ENCODE results near the gene ARID3A.
"Not testable (repeated sequence)": the region's sequence is repeated elsewhere in the genome, so short reads cannot be mapped to it uniquely, and the experiment has no call there.

The ARID3A gene

DNA sequence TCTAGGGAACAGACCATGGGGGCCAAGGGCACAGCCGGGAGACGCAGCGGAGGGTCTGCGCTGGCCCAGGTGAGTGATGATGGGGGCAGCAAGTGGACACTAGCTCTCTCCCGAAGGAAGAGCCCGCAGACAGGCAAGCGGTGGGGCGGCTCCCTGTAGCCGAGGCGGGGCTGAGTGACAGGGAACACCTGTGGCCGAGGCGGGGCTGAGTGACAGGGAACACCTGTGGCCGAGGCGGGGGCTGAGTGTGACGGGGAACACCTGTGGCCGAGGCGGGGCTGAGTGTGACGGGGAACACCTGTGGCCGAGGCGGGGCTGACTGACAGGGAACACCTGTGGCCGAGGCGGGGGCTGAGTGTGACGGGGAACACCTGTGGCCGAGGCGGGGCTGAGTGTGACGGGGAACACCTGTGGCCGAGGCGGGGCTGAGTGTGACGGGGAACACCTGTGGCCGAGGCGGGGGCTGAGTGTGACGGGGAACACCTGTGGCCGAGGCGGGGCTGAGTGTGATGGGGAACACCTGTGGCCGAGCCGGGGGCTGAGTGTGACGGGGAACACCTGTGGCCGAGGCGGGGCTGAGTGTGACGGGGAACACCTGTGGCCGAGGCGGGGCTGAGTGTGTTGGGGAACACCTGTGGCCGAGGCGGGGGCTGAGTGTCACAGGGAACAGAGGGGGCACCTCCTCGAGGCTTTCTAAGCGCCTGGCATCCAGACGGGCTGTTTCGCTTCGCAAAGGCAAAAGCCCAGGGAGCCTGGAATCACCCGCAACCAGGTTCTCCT is 34.2 kb upstream of the ARID3A start:
- not testable (repeated sequence) for DNase-seq

DNA sequence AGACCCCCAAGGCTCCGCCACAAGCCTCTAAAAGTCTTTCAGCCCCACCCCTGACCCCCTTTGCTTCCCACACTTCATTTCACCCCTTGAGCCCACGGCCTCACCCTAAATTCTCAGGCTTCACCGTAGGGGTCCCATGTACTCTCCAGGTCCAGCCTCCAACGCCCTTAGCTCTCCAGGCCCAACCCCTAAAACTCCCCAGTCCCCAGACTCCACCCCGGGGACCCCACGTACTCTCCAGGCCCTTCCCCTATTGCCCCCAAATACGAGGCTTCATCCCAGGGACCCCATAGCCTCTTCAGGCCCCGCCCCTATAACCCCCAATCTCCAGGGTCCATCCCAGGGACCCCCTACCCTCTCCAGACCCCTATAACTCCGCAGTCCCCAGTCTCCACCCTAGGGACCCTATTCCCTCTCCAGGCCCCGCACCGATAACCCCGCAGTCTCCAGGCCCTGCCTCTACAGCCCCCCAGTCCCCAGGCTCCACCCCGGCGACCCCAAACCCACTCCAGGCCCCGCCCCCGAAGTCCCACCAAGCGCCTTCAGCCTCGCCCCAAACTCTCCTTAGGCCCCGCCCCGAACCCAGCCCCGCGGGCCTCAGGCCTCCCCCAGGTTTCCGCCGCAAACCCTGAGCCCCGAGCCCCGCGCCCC is 33.5 kb upstream of the ARID3A start:
- no peak for DNase-seq

DNA sequence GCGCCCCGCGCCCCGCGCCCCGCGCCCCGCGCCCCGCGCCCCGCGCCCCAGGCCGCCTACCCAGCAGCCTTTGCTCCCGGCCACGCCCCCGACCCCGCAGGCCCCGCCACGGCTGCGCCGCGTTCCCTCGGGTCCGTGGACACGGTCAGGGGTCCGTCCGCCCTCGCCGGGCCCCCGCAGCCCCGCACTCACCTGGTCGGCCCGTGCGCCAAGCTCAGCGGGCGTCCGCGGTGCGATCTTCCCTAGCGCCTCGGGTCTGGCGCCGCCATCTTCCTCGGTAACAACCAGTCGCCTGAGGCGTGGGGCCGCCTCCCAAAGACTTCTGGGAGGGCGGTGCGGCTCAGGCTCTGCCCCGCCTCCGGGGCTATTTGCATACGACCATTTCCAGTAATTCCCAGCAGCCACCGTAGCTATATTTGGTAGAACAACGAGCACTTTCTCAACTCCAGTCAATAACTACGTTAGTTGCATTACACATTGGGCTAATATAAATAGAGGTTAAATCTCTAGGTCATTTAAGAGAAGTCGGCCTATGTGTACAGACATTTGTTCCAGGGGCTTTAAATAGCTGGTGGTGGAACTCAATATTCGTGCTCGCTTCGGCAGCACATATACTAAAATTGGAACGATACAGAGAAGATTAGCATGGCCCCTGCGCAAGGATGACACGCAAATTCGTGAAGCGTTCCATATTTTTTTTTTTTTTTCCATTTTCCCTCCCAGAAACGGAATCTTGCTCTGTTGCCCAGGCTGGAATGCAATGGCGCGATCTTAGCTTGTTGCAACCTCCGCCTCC is 32.7 kb upstream of the ARID3A start, which contains the start of the genes MED16 and RNU6-9:
Gene MED16, minus strand, starts transcription at position 294 of the 796 bp plus-strand sequence. CDS start 2,056 bp downstream, outside the sequence.
Gene RNU6-9, plus strand, starts transcription at position 591 of the 796 bp plus-strand sequence.
- DNase-seq = peak; percentile 78 to 94

DNA sequence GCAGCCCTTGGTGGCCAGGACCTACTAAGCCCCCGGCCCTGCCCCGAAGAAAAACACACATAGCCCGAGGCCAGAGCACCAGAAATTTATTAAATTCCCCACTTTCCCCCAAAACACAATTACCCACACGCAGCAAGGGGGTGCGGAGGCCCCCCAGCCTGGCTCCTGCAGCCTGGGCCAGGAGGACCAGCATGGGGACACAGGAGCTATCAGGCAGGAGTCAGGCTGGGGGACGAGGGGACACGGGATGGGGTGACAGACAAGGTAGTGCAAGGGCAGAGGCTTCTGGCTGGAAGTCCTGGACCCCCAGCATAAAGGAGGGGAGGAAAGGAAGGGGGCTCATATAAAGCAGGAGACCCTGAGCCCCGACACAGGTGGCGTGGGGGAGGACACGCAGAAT is 29.4 kb upstream of the ARID3A start:
- DNase-seq = no peak

DNA sequence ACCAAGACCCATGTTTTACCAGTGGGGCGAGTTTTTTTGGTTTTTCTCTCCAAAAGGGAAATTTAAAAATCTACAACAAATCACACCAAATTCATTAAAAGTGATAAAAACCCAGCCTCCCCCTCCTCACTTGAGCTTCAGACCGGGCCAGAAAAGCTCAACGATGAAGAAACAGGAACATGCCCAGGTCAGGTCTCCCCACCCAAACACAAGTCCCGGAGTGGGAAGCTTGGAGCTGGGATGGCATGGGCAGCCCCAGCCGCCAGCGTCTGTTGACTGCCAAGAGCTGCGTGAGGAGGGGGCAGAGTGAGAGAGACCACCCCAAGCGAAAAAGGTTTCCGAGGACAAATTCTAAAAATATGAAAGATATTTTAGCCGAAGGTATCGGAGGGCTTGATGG is 28.8 kb upstream of the ARID3A start:
- no peak for DNase-seq

DNA sequence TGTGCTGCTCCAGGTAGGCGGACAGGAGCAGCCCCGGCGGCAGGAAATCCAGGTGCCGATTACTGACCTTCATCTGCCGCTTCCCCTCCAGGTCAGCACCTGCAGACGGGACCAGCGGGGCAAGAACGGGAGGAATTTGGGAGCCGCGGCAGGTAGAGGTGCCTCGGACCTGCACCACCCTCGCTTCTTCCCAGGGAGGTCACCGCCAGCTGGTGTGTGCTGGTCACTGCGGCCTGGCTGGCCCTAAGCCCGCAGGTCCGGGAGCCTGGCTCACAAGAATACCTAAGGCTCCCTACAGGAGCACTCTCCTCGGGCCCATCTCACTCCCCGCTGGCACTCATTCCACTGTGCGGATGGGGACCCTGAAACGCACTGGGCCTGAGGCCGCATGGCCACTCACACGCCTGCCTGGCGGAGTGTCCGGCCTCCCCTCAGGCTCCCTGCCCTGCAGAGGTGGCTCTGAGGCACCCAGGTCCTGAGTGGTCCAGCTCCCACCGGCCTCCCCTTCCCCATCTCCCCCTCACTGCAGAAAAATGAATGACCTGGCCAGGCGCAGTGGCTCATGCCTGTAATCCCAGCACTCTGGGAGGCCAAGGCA is 28.3 kb upstream of the ARID3A start:
- no peak for DNase-seq

DNA sequence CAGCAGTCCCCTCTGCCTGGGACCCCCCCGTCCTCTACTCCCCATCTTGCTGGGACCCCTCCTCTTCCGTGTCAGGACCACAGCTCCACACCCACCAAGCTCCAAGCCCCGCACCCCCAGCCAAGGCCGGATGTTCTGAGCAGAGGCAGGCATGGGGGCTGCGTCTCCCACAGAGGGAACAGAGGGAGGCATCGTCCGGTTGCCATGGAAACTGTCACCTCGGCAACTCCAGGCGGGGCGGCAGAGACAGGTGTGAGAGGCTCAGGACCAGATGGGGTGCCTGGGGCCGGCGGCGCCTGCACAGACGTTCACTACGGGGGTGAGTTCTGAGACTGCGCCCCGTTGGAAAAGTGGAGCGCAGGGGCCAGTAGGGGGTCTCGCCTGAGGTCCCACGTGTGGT is 27.2 kb upstream of the ARID3A start:
- DNase-seq = no peak

DNA sequence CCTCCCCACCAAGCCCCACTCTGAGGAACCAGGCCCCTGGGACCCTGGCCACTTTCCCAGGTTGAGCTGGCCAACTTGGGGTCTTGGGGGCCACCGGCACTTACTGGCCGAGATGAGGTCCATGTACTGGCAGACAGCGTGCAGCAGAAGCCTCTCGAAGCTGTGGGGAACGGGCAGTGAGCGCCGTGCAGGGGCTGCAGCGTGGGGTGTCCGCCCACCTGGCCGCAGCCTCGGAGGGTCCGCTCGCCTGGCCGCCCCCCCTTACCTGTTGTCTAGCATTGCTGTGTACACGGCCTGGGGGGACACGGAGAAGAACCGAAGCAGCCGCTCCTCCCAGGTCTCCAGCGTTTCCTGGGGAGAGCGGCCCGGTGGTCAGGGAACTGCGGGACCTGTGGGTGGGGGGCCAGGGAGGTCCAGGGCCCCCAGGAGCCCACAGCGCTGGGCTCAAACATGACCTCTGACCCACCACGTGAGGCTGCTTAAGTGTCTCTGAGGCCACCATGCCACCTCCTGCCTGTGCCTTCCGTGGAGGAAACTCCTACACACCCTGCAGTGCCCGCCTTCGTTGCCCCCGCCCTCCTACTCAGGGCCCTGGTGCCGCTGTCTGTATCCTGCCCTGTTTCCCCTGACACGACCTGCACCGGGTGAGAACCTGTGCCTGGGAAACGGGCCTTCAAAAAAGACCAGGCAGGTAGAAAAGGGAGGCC is 26.3 kb upstream of the ARID3A start:
- no peak for DNase-seq

DNA sequence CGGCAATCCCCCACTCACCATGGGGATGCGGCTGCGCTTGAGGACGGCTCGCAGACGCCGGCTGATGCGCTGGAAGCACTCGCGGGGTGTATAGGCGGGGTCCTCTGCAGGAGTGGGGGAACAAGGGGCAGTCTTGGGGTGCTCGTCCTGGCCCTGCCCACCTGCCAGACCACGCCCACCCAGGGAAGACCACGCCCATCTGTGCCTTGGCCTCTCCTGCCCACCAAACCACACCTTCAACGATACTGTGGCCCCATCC is 25.9 kb upstream of the ARID3A start:
- DNase-seq = no peak

DNA sequence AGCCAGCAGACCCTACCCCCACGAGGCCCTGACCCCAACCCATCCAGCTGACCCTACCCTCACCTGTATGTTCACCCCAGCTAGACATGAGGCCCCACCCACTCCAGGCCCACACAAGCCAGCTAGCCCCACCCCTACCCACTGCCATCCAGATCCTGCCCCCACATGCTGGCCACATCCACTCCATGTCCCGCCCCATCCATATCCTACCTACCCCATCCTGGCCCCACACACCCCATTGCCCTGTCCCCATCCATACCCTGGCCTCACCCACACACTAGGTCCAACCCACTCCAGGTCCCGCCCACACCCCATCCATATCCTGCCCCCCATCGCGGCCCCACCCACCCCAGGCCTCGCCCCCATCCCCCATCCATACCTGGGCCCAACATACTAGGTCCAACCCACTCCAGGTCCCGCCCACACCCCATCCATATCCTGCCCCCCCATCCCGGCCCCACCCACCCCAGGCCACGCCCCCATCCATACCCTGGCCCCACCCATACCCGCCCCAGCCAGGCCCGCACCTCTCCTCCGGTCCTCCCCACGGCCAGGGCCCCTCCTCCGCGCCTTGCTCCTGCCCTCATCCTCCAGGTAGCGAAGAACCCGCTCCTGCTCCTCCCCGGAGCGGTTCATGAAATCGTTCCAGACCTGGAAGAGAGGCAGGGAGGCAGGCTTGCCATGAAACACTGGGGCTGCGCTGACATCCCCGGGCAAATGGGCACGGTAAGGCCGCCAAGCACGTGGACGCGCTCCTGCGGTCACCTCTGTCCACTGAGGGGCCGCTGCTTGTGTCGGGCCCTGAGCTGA is 25.3 kb upstream of the ARID3A start:
- DNase-seq = no peak

DNA sequence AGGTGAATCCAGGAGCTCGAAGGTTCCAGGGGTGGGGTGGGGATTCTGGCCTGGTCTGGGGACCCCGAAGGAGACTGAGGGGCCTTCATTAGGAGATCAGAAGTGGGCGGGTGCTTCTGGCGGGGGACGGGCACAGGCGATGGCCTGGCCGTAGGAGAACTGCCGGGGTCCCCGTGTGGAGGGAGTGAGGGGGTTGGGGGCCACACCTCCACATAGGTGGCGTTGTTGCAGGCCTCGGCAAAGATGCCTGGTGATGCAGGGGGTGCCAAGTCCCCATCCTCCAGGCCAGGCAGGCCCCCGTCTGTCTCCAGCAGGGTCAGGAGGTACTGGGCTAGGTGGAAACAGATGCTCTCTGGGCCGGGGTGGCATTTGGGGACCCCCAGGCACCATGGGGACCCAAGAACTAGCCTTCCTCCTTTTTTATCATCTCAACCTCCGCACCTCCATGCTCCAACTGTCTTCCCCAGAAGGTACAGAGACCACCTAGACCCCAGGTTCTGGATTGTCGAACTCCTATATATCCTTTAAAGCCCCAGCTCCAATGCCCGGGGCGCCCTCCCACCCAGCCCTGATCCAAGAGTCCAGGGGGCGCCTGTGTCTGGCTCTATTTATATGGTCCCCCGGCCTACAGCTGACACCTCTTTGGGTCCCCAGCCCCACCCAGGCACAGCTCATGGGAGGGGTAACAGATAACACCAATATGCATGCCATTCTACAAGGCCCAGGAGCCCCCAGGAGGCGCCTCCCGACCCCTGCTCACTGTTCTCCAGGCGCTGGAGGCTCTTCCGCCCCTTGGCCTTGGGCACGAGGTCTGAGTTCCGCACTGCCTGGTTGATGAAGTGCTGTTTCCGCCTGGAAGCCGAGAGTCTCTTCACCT is 24.4 kb upstream of the ARID3A start:
- no peak for DNase-seq

DNA sequence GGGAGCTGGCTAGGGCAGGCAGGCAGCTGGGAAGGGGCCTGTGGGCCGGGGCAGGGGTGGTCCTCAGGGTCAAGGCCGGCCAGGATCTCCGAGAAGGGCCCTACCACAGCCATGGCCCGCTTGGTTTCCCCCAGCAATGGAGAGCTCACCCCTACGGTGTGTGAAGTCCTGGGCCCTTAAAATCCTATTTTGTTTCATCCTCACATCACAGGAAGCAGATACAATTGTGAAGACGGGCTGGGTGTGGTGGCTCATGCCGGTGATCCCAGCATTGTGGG is 23.8 kb upstream of the ARID3A start:
- DNase-seq = no peak

DNA sequence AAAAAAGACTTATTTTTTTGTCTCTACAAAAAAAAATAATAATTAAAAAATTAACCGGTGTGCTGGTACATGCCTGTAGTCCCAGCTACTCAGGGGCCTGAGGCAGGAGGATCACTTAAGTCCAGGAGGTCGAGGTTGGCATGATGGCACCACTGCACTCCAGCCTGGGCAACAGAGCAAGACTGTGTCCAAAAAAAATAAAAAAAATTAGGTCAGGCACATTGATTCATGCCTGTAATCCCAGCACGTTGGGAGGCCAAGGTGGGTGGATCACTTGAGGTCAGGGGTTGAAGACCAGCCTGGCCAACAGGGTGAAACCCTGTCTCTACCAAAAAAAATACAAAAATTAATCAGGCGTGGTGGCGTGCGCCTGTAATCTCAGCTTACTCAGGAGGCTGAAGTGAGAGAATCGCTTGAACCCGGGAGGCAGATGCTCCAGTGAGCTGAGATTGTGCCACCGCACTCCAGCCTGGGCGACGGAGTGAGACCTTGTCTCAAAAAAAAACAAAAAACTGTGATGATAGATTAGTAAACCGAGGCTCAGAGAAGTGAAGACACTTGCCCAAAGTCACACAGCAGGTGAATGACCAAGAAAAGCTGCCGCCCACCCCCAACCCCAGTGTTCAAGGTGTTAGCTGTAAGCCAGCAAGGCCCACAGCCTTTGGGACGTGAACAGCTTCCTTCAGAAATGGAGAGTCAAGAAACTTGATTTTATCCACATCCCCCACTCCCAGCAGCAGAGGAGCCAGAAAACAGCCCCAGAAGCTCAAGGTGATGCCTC is 23.2 kb upstream of the ARID3A start:
- DNase-seq = no peak

DNA sequence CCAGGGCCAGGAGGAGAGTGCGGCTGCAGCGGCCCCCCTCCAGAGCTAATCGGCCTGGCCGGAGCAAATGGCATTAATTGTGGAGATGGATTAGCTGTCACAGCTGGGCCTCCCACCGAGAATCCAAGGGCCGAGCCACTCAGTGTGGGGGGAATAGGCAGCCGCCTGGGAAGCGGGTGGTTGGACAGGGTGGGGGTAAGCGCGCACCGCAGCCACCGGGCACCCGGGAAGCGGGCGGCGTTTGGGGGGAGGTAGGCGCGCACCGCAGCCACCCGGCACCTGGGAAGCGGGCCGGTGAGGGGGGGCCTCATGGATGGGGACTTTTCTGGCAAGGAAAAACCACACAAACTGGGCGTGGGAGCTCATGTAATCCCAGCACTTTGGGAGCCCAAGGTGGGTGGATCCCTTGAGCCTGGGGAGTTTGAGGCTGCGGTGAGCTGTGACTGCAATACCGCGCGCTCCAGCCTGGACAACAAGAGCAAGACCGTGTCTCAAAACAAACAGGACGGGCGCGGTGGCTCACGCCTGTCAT is 22.5 kb upstream of the ARID3A start:
- DNase-seq = no peak

DNA sequence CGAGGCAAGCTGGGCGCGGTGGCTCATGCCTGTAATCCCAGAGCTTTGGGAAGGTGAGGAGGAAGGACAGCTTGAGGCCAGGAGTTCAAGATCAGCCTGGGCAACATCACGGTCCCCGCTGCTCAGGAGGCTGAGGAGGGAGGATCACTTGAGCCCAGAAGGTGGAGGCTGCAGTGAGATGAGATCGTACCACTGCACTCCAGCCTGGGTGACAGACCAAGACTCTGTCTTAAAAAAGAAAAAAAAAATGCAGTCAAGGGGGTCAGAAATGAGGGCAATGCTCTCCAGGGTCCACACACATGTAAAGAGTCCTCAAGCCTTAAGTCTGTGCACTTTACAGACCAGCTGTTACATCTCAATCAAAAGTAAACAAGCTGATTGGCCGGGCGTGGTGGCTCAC is 21.3 kb upstream of the ARID3A start:
- no peak for DNase-seq

DNA sequence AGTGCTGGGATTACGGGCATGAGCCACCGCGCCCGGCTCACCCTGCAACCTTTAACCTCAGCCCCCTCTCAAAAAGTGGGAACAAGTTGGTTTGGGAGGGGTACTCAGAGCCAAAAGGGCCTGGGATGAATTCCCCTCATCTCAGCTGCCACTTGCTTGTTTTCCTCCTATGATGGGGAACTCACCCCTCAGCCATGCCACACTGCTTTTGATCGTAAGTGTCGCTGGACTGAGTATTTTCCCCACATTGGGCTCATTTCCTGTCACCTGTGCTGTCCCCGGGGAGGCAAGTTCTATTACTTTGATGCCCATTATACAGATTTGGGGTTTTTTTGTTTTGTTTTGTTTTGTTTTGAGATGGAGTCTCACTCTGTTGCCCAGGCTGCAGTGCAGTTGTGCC is 19.4 kb upstream of the ARID3A start:
- DNase-seq = no peak

DNA sequence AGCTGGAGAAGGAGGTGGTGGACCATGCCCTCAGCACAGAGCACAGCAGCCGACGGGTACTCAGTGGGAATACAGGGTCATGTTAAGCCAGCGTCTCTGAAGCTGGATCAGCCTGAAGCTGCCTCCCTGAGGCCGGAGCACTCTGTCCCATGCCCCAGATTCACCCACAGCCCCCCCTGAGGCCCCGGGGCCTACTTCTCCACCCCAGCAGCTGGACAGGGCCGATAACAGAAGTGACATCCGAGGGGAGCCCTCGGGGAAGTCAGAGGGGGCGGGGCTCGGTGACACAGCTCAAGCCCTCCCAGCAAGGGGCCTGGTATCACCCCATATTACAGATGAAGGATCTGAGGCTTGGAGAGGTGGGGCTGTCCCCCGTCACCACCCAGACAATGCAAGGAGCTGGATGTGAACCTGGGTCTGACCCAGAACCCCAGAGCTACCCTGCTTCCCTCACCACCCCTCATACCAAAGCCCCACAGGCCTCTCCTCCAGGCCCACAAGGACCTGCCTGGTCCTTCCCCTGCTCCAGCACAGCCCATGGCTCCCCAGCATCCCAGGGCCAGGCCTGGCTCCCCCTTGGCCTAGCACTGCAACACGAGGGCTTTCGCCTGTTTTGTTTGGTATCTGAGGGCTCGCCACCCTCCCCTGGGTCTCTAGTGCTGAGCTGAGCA is 18.5 kb upstream of the ARID3A start:
- DNase-seq = no peak

DNA sequence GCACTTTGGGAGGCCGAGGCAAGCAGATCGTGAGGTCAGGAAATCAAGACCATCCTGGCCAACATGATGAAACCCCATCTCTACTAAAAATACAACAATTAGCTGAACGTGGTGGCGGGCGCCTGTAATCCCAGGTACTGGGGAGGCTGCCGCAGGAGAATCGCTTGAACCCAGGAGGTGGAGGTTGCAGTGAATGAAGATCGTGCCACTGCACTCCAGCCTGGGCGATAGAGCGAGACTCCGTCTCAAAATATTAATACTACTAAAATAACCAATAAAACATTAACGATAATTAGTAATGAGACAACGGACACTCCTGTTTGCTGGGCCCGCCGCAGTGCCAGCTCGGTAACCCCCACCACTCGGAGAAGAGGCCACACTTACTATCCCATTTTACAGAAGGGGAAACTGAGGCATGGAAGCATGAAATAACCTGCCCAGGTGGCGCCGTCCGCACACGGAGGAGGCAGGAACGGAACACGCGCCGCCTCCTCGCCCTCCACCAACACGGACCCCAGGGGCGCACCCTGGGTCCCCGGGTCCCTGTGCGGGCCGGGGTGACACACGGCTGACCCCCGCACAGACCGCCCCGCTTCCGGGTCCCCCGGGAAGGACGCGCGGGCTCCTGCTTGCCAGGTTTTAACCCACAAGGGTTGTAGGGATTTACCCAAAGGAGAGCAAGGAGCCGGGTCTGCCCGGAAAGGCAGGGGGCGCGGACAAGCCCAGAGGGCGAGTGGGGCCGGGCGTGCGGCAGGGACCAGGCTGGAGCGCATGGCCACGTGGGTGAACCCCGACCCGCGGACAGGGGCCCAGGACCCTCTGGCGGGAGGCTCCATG is 14.4 kb upstream of the ARID3A start:
- no peak for DNase-seq
